NCI-H460 (cell line): ENCODE data around the gene ITCH. TPM values are rescaled to one million over a fixed set of nuclear protein-coding genes. Genes with fewer than 3 reads are reported as not detected.
"Not testable (repeated sequence)": the region's sequence is repeated elsewhere in the genome, so short reads cannot be mapped to it uniquely, and the experiment has no call there.

Experiments
- DNase-seq: peaks from one replicate; pipeline ENCODE4 v3.0.0-alpha.2; 2016; ENCODE audit warnings: low read depth; ENCODE audit errors: extremely low read depth
- total RNA-seq: library from RNA; depleted of rRNA; stranded (reverse); fragments of >200 nt; shearing (Covaris generic); gene quantifications from 2 replicates; pipeline ENCODE4 v1.2.3, GENCODE V29; 2014

ITCH gene
- total RNA-seq, 1 experiment from 2014 or later: 55.3 TPM

DNA sequence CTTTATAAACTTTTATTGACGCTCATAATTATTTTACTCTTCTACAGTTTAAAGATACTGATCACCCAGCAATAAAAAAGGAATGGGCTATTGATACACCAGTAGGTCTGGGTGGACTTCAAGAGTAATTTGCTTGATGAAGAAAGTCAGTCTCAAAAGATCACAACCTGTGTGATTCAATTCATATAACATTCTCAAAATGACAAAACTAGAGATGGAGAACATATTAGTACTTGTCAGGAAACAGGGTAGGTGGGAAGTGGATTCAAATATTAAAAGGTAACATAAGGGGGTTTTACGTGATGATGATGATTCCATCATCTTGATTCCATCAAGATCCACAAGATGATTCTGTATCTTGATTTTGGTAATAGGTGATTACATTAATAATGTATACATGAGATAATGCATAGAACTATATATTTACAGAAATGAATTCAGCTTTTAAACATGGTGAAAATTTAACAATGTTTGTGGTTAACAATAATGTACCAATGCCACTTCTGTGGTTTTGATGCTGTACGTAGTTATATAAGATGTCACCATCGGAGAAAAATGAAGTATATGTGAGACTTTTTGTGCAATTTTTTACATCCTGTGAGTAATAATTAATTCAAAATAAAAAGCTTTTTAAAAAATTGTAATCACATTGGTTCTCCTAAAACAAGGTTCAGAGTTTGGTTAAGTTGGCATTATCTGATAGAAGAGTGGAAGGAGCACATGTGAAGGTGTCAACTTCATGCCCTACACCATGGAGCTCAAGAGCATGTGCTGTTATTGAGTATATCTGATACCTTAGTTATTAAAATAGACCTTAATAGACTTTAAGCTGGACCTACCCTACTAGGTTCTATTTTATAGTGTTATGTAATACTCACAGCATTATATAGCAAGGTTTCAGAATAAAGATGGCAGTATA is 86.9 kb downstream of the ITCH start:
- no peak for DNase-seq

GRCh38 chr20:34452281-34452982 is 89.4 kb downstream of the ITCH start:
- no peak for DNase-seq

- no peak for DNase-seq
These were observed 95.6 kb downstream of the ITCH start for GRCh38 chr20:34458631-34459030.

- DNase-seq: no peak
These were observed 96.3 kb downstream of the ITCH start for GRCh38 chr20:34459209-34459897.

DNA sequence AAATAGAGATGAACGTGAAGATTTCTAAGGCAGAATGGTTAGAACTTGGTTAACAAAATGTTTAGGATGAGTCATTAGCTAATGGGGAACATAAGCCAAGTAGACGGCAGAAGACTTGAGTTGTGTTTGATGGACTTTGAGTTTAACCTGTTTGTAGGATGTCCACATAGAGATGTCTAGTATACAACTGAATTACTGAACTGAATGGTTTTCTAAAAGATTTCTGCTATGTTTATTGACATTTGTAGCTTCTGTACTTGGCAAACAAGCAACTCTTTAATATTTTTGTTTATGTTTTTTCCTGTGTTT is 98.7 kb downstream of the ITCH start:
- DNase-seq: no peak

- DNase-seq: no peak
These were observed 105.9 kb downstream of the ITCH start for GRCh38 chr20:34468951-34469350.

GRCh38 chr20:34472246-34472925 is 109.3 kb downstream of the ITCH start:
- DNase-seq: no peak

- DNase-seq: peak; percentile 40
These were observed 110.3 kb downstream of the ITCH start for GRCh38 chr20:34473262-34473883.

DNA sequence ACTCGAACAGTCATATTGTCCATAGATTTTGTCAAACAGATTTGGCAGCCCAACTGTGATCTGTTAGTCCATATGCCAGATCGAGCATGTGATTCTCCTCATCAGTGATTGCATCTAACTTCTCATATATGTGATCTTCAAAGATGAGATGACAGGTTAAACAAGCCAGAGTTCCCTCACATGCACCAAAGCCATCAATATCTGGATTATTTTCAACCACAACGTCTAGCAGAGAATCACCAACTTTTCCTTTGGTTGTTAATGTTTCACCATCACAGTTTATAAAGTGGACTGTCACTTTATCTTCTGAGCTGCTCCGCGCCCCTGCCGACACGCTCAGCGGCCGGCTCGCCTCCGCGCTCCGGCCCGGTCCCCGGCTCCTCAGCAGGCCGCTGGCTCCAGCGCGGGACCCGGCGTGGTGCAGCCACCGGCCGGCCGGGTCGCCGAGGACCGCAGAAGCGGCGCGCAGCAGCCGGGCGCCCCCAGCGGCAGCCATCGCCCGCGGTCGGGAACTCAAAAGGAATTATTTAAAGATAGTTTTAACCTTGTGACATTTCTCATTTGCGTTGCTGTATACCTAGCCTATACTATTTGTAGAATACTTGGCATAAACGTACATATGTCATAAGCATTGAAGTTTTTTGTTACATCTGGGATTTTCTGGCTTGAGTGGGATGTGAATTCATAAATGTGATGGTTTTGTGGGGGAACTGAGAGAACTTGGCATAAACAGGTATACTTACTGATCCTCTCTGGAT is 113.1 kb downstream of the ITCH start:
- DNase-seq: peak; percentile 23

- no peak for DNase-seq
These were observed 116.6 kb downstream of the ITCH start for GRCh38 chr20:34479627-34480026.

DNA sequence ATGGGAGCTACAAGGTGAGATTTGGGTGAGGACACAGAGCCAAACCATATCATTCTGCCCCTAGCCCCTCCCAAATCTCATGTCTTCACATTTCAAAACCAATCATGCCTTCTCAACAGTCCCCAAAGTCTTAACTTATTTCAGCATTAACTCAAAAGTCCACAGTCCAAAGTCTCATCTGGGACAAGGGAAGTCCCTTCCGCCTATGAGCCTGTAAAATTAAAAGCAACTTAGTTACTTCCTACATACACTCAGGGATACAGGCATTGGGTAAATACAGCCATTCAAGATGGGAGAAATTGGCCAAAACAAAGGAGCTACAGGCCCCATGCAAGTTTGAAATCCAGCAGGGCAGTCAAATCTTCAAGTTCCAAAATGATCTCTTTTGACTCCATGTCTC is 119.1 kb downstream of the ITCH start:
- not testable (repeated sequence) for DNase-seq

GRCh38 chr20:34483585-34484220 is 120.6 kb downstream of the ITCH start:
- DNase-seq: not testable (repeated sequence)

DNA sequence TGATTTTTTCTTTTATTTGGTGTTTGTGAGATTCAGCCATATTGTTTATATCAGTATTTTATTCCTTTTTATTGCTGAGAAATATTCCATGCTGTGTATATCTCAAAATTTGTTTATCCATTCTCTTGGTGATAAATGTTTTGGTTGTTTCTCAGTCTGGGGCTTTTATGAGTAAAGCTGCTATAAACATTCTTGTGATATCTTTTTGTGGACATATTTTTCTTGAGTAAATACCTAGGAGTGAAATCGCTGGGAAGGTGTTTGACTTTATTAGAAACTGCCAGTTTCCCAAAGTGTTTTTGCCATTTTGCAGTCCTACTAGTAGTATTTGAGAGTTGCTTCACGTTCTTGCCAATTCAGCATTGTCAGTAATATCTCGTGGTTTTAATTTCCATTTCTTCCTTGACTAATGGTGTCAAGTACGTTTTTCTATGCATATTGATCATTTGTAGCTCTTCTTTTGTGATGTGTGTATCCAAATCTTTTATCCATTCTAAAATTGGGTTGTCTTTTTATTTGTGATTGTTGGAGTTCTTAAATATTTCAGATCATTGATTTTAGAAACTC is 122.1 kb downstream of the ITCH start:
- DNase-seq: no peak

- no peak for DNase-seq
These were observed 128.3 kb downstream of the ITCH start for GRCh38 chr20:34491226-34491931.

GRCh38 chr20:34491932-34492509 is 128.9 kb downstream of the ITCH start:
- DNase-seq: no peak

GRCh38 chr20:34493646-34494045 is 130.6 kb downstream of the ITCH start:
- DNase-seq: no peak

- no peak for DNase-seq
These were observed 132.2 kb downstream of the ITCH start for GRCh38 chr20:34495307-34495706.

DNA sequence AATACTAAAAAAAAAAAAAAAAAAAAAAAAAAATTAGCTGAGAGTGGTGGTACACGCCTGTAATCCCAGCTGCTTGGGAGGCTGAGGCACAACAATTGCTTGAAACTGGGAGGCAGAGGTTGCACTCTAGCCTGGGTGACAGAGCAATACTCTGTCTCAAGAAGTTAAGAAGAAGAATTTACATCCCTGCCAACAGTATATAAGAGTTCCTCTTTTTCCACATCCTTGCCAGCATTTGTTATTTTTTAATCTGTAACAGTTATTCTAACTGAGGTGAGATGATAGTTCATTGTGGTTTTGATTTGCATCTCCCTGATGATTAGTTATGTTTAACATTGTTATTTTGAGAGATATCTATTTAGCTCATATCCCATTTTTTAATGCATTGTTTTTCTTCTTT is 132.8 kb downstream of the ITCH start:
- DNase-seq: no peak
